K562 (cell line): ENCODE measurements around the gene C1orf122. TPM values are rescaled to one million over a fixed set of nuclear protein-coding genes. Genes with fewer than 3 reads are reported as not detected.

Source experiments
- BACH1 ChIP-seq: fragments of 200-800 bp; sonication (Bioruptor generic); IDR thresholded peaks from 2 replicates; pipeline ENCODE4 v1.6.1; 2016; ENCODE audit warnings: missing genetic modification characterization, missing compliant biosample characterization
- CGGBP1 ChIP-seq: fragments of 250-450 bp; sonication (Bioruptor Pico); IDR thresholded peaks from 2 replicates; pipeline ENCODE4 v1.9.0; 2021; ENCODE audit warnings: mild to moderate bottlenecking
- EP300 ChIP-seq: IDR thresholded peaks from 2 replicates; pipeline ENCODE4 v1.6.1; 2012; ENCODE audit warnings: low read length, improper control_type of control experiment
- GTF2E2 ChIP-seq: fragments of 200-800 bp; sonication (Bioruptor generic); IDR thresholded peaks from 2 replicates; pipeline ENCODE4 v1.6.1; 2016; ENCODE audit warnings: missing genetic modification characterization, missing compliant biosample characterization
- JUN ChIP-seq, 2 experiments: sonication (generic) in 1 of 2; formaldehyde crosslinking in 1 of 2; IDR thresholded peaks; 2 replicates each; pipeline versions ENCODE4 v1.6.1 to v1.8.0; 2012 to 2022; ENCODE audit warnings: borderline replicate concordance in 2 of 2, mild to moderate bottlenecking in 2 of 2, improper control_type of control experiment in 1 of 2, low read depth in 1 of 2, low read length in 1 of 2, missing genetic modification reagents in 1 of 2
- JUNB ChIP-seq: fragments of 450-650 bp; formaldehyde crosslinking; conservative IDR thresholded peaks from 2 replicates; pipeline ENCODE4 v1.4.0; 2020; ENCODE audit warnings: mild to moderate bottlenecking
- MAFG ChIP-seq: fragments of 450-650 bp; conservative IDR thresholded peaks from 2 replicates; pipeline ENCODE4 v1.6.1; 2016; ENCODE audit warnings: missing genetic modification characterization, missing compliant biosample characterization
- MEIS2 ChIP-seq: fragments of 450-650 bp; IDR thresholded peaks from 2 replicates; pipeline ENCODE4 v1.6.1; 2014; ENCODE audit warnings: mild to moderate bottlenecking; ENCODE audit not compliant: partially characterized antibody
- POLR3G ChIP-seq: IDR thresholded peaks from 2 replicates; pipeline ENCODE4 v1.6.1; 2011; ENCODE audit not compliant: insufficient read length, insufficient replicate concordance; ENCODE audit errors: extremely low read depth
- SLC30A9 ChIP-seq: fragments of 250-450 bp; sonication (Bioruptor Pico); IDR thresholded peaks from 2 replicates; pipeline ENCODE4 v1.8.0; 2022; ENCODE audit warnings: mild to moderate bottlenecking, moderate library complexity
- polyA plus RNA-seq, 8 experiments: library from polyadenylated mRNA; depleted of rRNA in 4 of 8; stranded (reverse) in 5 of 8; unstranded in 3 of 8; fragments of >200 nt; fragmentation: Nextera tagmentation in 2 of 8; fragmentation: Illumina TruSeq in 1 of 8; extraction: Ambion mirVana in 2 of 8; extraction: Trizol in 1 of 8; gene quantifications; 2 replicates each; pipeline versions ENCODE4 v1.2.1 to v1.2.3, GENCODE V29; 2011 to 2014; ENCODE audit warnings: inconsistent platforms in 1 of 8, missing spikeins in 1 of 8
- total RNA-seq, 7 experiments: library from RNA; depleted of rRNA in 6 of 7; stranded (reverse); fragments of >200 nt in 6 of 7; fragmentation: Illumina TruSeq in 2 of 7; extraction: Trizol in 2 of 7; gene quantifications; 2 replicates each; pipeline versions ENCODE4 v1.2.1 to v1.2.3, GENCODE V29; 2011 to 2021; ENCODE audit warnings: low replicate concordance in 1 of 7
- TF ChIP-seq, protein P1 (sequence below): sonication (generic); formaldehyde crosslinking; IDR thresholded peaks from 2 replicates; pipeline ENCODE4 v1.9.0; 2022; ENCODE audit warnings: mild to moderate bottlenecking, missing genetic modification reagents
- TF ChIP-seq, protein P2 (sequence below), 2 experiments: IDR thresholded peaks in 1 of 2; conservative IDR thresholded peaks in 1 of 2; 2 replicates each; pipeline ENCODE4 v1.6.1; 2016; ENCODE audit warnings: low read depth in 2 of 2, mild to moderate bottlenecking in 1 of 2, missing compliant biosample characterization in 1 of 2, missing genetic modification characterization in 1 of 2, moderate library complexity in 1 of 2
- TF ChIP-seq, protein P3 (sequence below): fragments of 150-350 bp; IDR thresholded peaks from 2 replicates; pipeline ENCODE4 v1.6.1; 2014; ENCODE audit warnings: low read depth, mild to moderate bottlenecking, low read length, borderline replicate concordance
- TF ChIP-seq, protein P4 (sequence below): fragments of 250-450 bp; sonication (Bioruptor Pico); IDR thresholded peaks from 2 replicates; pipeline ENCODE4 v1.8.0; 2021; ENCODE audit warnings: moderate library complexity, mild to moderate bottlenecking, inconsistent platforms
- TF ChIP-seq, protein P5 (sequence below): sonication (generic); formaldehyde crosslinking; IDR thresholded peaks from 2 replicates; pipeline ENCODE4 v1.5.0; 2020; ENCODE audit warnings: missing genetic modification reagents

C1orf122 gene
- total and polyA plus RNA-seq, 9 of the 15 experiments (the other 6 are each of a cell fraction or from before 2014, with no cell fraction given): 3.6 to 70.9 (median 17.3) TPM

GRCh38 chr1:37845049-37845646 lies 37.6 kb downstream of the C1orf122 start (continued):
- TF ChIP-seq, protein P1, sequence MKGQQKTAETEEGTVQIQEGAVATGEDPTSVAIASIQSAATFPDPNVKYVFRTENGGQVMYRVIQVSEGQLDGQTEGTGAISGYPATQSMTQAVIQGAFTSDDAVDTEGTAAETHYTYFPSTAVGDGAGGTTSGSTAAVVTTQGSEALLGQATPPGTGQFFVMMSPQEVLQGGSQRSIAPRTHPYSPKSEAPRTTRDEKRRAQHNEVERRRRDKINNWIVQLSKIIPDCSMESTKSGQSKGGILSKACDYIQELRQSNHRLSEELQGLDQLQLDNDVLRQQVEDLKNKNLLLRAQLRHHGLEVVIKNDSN (CRISPR knock-in tag): no peak
- TF ChIP-seq GTF2E2: no peak
- TF ChIP-seq, protein P2, sequence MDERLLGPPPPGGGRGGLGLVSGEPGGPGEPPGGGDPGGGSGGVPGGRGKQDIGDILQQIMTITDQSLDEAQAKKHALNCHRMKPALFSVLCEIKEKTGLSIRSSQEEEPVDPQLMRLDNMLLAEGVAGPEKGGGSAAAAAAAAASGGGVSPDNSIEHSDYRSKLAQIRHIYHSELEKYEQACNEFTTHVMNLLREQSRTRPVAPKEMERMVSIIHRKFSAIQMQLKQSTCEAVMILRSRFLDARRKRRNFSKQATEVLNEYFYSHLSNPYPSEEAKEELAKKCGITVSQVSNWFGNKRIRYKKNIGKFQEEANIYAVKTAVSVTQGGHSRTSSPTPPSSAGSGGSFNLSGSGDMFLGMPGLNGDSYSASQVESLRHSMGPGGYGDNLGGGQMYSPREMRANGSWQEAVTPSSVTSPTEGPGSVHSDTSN (CRISPR knock-in tag; IDR thresholded peaks at IDR 0.05; ENCODE audit: low read depth): no peak
- TF ChIP-seq, protein P2 (tag; conservative IDR thresholded peaks at IDR 0.05; ENCODE audit: low read depth): peak; percentile 61; the same call in 1 of the 2 replicates
- TF ChIP-seq MEIS2: peak; percentile 28
- TF ChIP-seq BACH1 (tag): 0 out of 2 replicates have a peak, but pooled peaks have one; percentile 42
- TF ChIP-seq, protein P3, sequence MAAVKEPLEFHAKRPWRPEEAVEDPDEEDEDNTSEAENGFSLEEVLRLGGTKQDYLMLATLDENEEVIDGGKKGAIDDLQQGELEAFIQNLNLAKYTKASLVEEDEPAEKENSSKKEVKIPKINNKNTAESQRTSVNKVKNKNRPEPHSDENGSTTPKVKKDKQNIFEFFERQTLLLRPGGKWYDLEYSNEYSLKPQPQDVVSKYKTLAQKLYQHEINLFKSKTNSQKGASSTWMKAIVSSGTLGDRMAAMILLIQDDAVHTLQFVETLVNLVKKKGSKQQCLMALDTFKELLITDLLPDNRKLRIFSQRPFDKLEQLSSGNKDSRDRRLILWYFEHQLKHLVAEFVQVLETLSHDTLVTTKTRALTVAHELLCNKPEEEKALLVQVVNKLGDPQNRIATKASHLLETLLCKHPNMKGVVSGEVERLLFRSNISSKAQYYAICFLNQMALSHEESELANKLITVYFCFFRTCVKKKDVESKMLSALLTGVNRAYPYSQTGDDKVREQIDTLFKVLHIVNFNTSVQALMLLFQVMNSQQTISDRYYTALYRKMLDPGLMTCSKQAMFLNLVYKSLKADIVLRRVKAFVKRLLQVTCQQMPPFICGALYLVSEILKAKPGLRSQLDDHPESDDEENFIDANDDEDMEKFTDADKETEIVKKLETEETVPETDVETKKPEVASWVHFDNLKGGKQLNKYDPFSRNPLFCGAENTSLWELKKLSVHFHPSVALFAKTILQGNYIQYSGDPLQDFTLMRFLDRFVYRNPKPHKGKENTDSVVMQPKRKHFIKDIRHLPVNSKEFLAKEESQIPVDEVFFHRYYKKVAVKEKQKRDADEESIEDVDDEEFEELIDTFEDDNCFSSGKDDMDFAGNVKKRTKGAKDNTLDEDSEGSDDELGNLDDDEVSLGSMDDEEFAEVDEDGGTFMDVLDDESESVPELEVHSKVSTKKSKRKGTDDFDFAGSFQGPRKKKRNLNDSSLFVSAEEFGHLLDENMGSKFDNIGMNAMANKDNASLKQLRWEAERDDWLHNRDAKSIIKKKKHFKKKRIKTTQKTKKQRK: no peak
- TF ChIP-seq SLC30A9 (CRISPR knock-in tag): no peak
- TF ChIP-seq, protein P4, sequence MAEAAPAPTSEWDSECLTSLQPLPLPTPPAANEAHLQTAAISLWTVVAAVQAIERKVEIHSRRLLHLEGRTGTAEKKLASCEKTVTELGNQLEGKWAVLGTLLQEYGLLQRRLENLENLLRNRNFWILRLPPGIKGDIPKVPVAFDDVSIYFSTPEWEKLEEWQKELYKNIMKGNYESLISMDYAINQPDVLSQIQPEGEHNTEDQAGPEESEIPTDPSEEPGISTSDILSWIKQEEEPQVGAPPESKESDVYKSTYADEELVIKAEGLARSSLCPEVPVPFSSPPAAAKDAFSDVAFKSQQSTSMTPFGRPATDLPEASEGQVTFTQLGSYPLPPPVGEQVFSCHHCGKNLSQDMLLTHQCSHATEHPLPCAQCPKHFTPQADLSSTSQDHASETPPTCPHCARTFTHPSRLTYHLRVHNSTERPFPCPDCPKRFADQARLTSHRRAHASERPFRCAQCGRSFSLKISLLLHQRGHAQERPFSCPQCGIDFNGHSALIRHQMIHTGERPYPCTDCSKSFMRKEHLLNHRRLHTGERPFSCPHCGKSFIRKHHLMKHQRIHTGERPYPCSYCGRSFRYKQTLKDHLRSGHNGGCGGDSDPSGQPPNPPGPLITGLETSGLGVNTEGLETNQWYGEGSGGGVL (CRISPR knock-in tag): no peak
- no peak for TF ChIP-seq JUN (IDR thresholded peaks at IDR 0.05; ENCODE audit: borderline replicate concordance, low read depth, low read length)
- no peak for TF ChIP-seq JUN (CRISPR knock-in tag; IDR thresholded peaks at IDR 0.05; ENCODE audit: borderline replicate concordance)
- TF ChIP-seq EP300: no peak
- TF ChIP-seq JUNB: no peak
- TF ChIP-seq, protein P5, sequence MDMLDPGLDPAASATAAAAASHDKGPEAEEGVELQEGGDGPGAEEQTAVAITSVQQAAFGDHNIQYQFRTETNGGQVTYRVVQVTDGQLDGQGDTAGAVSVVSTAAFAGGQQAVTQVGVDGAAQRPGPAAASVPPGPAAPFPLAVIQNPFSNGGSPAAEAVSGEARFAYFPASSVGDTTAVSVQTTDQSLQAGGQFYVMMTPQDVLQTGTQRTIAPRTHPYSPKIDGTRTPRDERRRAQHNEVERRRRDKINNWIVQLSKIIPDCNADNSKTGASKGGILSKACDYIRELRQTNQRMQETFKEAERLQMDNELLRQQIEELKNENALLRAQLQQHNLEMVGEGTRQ (CRISPR knock-in tag): no peak
- TF ChIP-seq MAFG: peak; percentile 69
- TF ChIP-seq CGGBP1 (CRISPR knock-in tag): no peak
- TF ChIP-seq POLR3G: no peak
